GM23248 (cell line): Measurements from ENCODE around the gene NOG. TPM values are rescaled to one million over a fixed set of nuclear protein-coding genes. Genes with fewer than 3 reads are reported as not detected.

Source experiments
- DNase-seq: peaks from one replicate; pipeline ENCODE4 v3.0.0-alpha.2; 2015
- H2AFZ ChIP-seq: fragments of 200-600 bp; sonication (generic); 2 replicates; pipeline ENCODE4 v1.6.1; 2016; ENCODE audit warnings: antibody characterized with exemption
- H3F3A ChIP-seq: fragments of 200-600 bp; sonication (generic); 2 replicates; pipeline ENCODE4 v1.6.1; 2016; ENCODE audit warnings: mild to moderate bottlenecking, antibody characterized with exemption, mixed run types; ENCODE audit not compliant: insufficient read depth
- H3K27ac ChIP-seq: fragments of 200-600 bp; sonication (generic); 2 replicates; pipeline ENCODE4 v1.5.1; 2016; ENCODE audit warnings: mild to moderate bottlenecking
- H3K27me3 ChIP-seq: fragments of 200-600 bp; sonication (generic); replicated peaks from 2 replicates; pipeline ENCODE4 v1.6.1; 2016; ENCODE audit warnings: mild to moderate bottlenecking; ENCODE audit not compliant: insufficient read depth
- H3K36me3 ChIP-seq: fragments of 200-600 bp; sonication (generic); 2 replicates; pipeline ENCODE4 v1.6.1; 2016; ENCODE audit warnings: low read depth, mild to moderate bottlenecking
- H3K4me1 ChIP-seq: fragments of 200-600 bp; sonication (generic); 2 replicates; pipeline ENCODE4 v1.6.1; 2016; ENCODE audit warnings: mild to moderate bottlenecking; ENCODE audit not compliant: insufficient read depth
- H3K4me2 ChIP-seq: fragments of 200-600 bp; sonication (generic); one replicate; pipeline ENCODE4 v1.6.1; 2016; ENCODE audit warnings: mild to moderate bottlenecking; ENCODE audit not compliant: unreplicated experiment
- H3K4me3 ChIP-seq: fragments of 200-600 bp; sonication (generic); 2 replicates; pipeline ENCODE4 v1.5.1; 2016; ENCODE audit warnings: mild to moderate bottlenecking
- H3K79me2 ChIP-seq: fragments of 200-600 bp; sonication (generic); 2 replicates; pipeline ENCODE4 v1.6.1; 2016; ENCODE audit warnings: mild to moderate bottlenecking; ENCODE audit not compliant: insufficient read depth
- H3K9ac ChIP-seq: fragments of 200-600 bp; sonication (generic); 2 replicates; pipeline ENCODE4 v1.6.1; 2016; ENCODE audit warnings: mild to moderate bottlenecking
- H3K9me2 ChIP-seq: fragments of 200-600 bp; sonication (generic); 2 replicates; pipeline ENCODE4 v1.6.1; 2016; ENCODE audit warnings: mixed run types, mild to moderate bottlenecking, moderate library complexity; ENCODE audit not compliant: insufficient read depth
- H3K9me3 ChIP-seq: fragments of 200-600 bp; sonication (generic); one replicate; pipeline ENCODE4 v1.6.1; 2017; ENCODE audit warnings: low read depth
- H4K20me1 ChIP-seq: fragments of 200-600 bp; sonication (generic); 2 replicates; pipeline ENCODE4 v1.6.0; 2016; ENCODE audit not compliant: insufficient read depth
- EZH2 ChIP-seq: fragments of 200-600 bp; sonication (generic); IDR thresholded peaks from 2 replicates; pipeline ENCODE4 v1.6.1; 2018; ENCODE audit warnings: antibody characterized with exemption, mild to moderate bottlenecking; ENCODE audit not compliant: insufficient read depth, poor library complexity, severe bottlenecking
- EZH2phosphoT487 ChIP-seq: fragments of 200-600 bp; sonication (generic); IDR thresholded peaks from 2 replicates; pipeline ENCODE4 v1.6.1; 2018; ENCODE audit warnings: antibody characterized with exemption, moderate library complexity, mild to moderate bottlenecking, low read depth; ENCODE audit not compliant: insufficient read depth
- WGBS, 2 experiments: methylation state at CpG; one replicate each; pipeline ENCODE4 v1.1.6; 2015 to 2017; ENCODE audit warnings: low lambda C conversion rate in 2 of 2, low coverage in 1 of 2; ENCODE audit errors: missing lambda C conversion rate in 2 of 2; 5-methylcytosine and 5-hydroxymethylcytosine counted together
- in situ Hi-C: fragments of 300-500 bp; cut with MboI; formaldehyde crosslinking; loops from 2 replicates; pipeline ENCODE4 v1.15.0; 2020
- polyA plus RNA-seq: library from polyadenylated mRNA; unstranded; fragments of >200 nt; fragmentation: Nextera tagmentation; extraction: Ambion mirVana; gene quantifications from 2 replicates; pipeline ENCODE4 v1.2.1, GENCODE V29; 2016
- total RNA-seq: library from RNA; depleted of rRNA; stranded (reverse); fragments of >200 nt; shearing (Covaris generic); gene quantifications from 2 replicates; pipeline ENCODE4 v1.2.3, GENCODE V29; 2014

The NOG gene
- total and polyA plus RNA-seq, 2 experiments from 2014 or later = 4.4 to 6.7 TPM

DNA sequence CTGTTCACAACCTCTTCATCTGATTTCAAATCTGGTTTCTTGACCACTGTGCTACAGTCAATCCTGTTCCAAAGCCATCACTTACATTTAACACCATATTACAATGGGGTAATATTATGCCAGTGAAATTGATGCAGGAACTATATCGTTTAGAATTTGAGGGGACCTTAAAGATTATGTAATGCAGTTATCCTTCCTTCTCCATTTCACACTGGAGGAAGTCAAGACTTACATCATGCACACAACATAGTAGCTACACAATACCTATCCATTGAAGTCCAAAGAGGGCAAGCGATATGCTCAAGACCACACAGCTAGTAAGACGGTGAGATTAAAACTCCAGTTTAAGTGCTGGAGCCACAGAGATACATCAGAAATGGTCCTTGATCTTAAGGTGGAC lies 16.8 kb downstream of the NOG start:
- H4K20me1 ChIP-seq = no peaks in the 10 kb centered on the region
- no peak for DNase-seq
- TF ChIP-seq EZH2phosphoT487 (no peak), EZH2 (no peak)
- H3K9me3 ChIP-seq = no peaks in the 10 kb centered on the region
- no peaks in the 10 kb centered on the region for H3K9me2 ChIP-seq
- no peaks in the 10 kb centered on the region for H3F3A ChIP-seq
- no peaks in the 10 kb centered on the region for H3K36me3 ChIP-seq
- no peaks in the 10 kb centered on the region for H3K27me3 ChIP-seq
- no peak overlapping the region for H2AFZ ChIP-seq
- H3K79me2 ChIP-seq = no peaks in the 10 kb centered on the region
- no peak overlapping the region for H3K27ac ChIP-seq
- no peak overlapping the region for H3K4me3 ChIP-seq
- H3K9ac ChIP-seq = no peak overlapping the region
- no peak overlapping the region for H3K4me2 ChIP-seq
- H3K4me1 ChIP-seq = no peaks in the 10 kb centered on the region
- in situ Hi-C loops = no loop called here
- WGBS, 2 experiments = 61 to 65% methylated on average over 3 of the region's 3 CpGs

DNA sequence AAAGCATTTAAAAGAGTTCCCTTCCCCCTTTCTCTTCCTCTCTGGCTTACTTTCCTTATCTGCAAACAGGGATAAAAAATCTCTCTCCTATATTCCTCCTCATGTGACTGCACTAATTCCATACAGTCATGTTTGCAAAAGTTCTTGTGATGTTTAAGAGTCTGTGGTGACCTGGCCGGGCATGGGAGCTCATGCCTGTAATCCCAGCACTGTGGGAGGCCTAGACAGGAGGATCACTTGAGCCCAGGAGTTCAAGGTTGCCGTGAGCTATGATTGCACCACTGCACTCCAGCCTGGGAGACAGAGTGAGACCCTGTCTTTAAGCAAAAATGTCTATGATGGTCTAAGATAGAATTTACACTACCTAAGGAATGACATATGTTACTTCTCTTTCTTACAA lies 19.6 kb downstream of the NOG start:
- Histone ChIP-seq H3K79me2 (no peaks in the 10 kb centered on the region), H3K27ac (no peak overlapping the region), H3K4me1 (no peaks in the 10 kb centered on the region), H2AFZ (no peak overlapping the region), H3K27me3 (no peaks in the 10 kb centered on the region; the same call in none of the 2 replicates), H3K9me2 (no peaks in the 10 kb centered on the region), H3K36me3 (no peaks in the 10 kb centered on the region), H3F3A (no peaks in the 10 kb centered on the region), H3K9ac (no peak overlapping the region), H3K4me2 (no peak overlapping the region), H4K20me1 (no peaks in the 10 kb centered on the region), H3K4me3 (no peak overlapping the region), H3K9me3 (no peaks in the 10 kb centered on the region)
- no peak for DNase-seq
- TF ChIP-seq EZH2 (no peak), EZH2phosphoT487 (no peak)
- 26 to 49% methylated on average over 2 of the region's 2 CpGs for WGBS, 2 experiments
- in situ Hi-C loops = no loop called here

DNA sequence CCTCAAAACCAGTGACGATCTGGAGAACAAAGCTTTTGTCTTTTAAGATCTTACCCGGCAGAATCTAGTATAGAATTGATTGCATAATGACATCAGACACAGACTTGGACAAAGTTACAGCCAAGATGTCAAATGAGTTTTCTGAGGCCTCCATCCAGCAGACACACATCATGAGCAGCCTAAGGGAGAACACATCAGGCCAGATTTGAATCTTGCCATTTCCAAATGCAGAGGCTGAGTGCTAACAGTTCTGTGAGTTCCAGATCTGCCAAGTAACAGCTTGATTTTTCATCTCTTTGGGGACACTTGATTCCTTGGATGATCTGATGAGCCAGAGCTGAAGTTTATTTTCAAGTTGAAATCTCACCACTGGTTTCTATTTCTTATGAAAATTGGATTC lies 21.0 kb downstream of the NOG start:
- H3K36me3 ChIP-seq = no peaks in the 10 kb centered on the region
- no peak overlapping the region for H3K9ac ChIP-seq
- no peak overlapping the region for H3K27ac ChIP-seq
- in situ Hi-C loops = no loop called here
- no peaks in the 10 kb centered on the region for H3K4me1 ChIP-seq
- no peaks in the 10 kb centered on the region for H3K9me2 ChIP-seq
- no peak for DNase-seq
- H4K20me1 ChIP-seq = no peaks in the 10 kb centered on the region
- TF ChIP-seq EZH2 = no peak
- TF ChIP-seq EZH2phosphoT487 = no peak
- H3F3A ChIP-seq = no peaks in the 10 kb centered on the region
- H3K4me3 ChIP-seq = no peak overlapping the region
- H3K4me2 ChIP-seq = no peak overlapping the region
- no peaks in the 10 kb centered on the region for H3K9me3 ChIP-seq
- no peaks in the 10 kb centered on the region for H3K79me2 ChIP-seq
- 2 to 3% methylated on average over 2 of the region's 2 CpGs for WGBS, 2 experiments
- H2AFZ ChIP-seq = no peak overlapping the region
- H3K27me3 ChIP-seq = no peaks in the 10 kb centered on the region; the same call in none of the 2 replicates

DNA sequence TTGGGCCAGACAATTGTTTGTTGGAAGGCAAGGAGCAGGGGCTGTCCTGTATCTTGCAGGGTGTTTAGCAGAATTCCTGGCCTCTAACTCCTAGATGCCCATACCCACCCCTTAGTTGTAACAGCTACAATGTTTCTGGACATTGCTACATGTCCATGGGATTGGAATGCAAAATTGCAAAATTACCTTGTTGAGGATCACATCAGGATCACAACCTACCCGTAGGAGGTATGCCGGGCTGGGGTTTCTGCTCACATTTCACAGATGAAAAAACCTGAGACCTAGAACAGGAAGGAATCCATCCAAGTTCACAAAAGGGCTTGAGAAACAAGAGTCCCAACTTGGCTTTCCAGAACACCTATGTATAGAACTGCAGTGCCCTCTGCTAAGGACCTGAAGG lies 22.7 kb downstream of the NOG start:
- no peak overlapping the region for H3K4me3 ChIP-seq
- in situ Hi-C loops = no loop called here
- H3K9me3 ChIP-seq = no peaks in the 10 kb centered on the region
- TF ChIP-seq EZH2phosphoT487 = no peak
- DNase-seq = no peak
- no peaks in the 10 kb centered on the region; the same call in none of the 2 replicates for H3K27me3 ChIP-seq
- H3K4me1 ChIP-seq = no peaks in the 10 kb centered on the region
- H3K79me2 ChIP-seq = no peaks in the 10 kb centered on the region
- no peaks in the 10 kb centered on the region for H3K9me2 ChIP-seq
- no peaks in the 10 kb centered on the region for H4K20me1 ChIP-seq
- H3K27ac ChIP-seq = no peak overlapping the region
- H2AFZ ChIP-seq = no peak overlapping the region
- H3K9ac ChIP-seq = no peak overlapping the region
- 80 to 84% methylated on average over 2 of the region's 2 CpGs for WGBS, 2 experiments
- H3K36me3 ChIP-seq = no peaks in the 10 kb centered on the region
- no peak overlapping the region for H3K4me2 ChIP-seq
- no peaks in the 10 kb centered on the region for H3F3A ChIP-seq

DNA sequence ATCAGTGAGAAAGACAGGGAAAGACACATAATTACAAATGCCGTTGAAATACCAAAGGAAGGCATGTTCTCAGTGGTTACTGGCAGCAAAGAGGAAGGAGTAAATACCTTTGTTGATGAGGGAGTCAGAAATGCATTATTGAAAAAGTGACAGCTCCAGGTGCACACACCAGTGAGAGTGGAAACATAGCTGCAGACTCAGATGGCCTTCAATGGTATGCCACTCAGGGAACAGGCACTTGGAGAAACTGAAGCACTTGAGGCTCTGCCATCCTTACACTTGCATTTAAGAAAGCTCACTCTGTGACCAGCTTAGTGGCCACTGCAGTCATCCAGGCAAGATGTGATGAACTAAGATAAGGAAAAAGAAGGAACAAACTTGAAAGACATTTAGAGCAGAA lies 29.9 kb downstream of the NOG start:
- in situ Hi-C loops = no loop called here
- WGBS, 2 experiments = 44 to 68% methylated on average over 1 of the region's 1 CpG
- H3K36me3 ChIP-seq = no peaks in the 10 kb centered on the region
- no peaks in the 10 kb centered on the region for H3K9me3 ChIP-seq
- H4K20me1 ChIP-seq = no peaks in the 10 kb centered on the region
- no peaks in the 10 kb centered on the region for H3F3A ChIP-seq
- 0 out of 2 replicates have a peak, but pooled peaks cover 6% of the 10 kb centered on the region for H3K27me3 ChIP-seq
- no peaks in the 10 kb centered on the region for H3K4me1 ChIP-seq
- no peak for DNase-seq
- H3K79me2 ChIP-seq = no peaks in the 10 kb centered on the region
- TF ChIP-seq EZH2phosphoT487 (no peak), EZH2 (no peak)
- H3K9ac ChIP-seq = no peak overlapping the region
- H3K9me2 ChIP-seq = no peaks in the 10 kb centered on the region
- no peak overlapping the region for H3K4me3 ChIP-seq
- no peak overlapping the region for H2AFZ ChIP-seq
- H3K4me2 ChIP-seq = no peak overlapping the region
- H3K27ac ChIP-seq = no peak overlapping the region
